C4-2B (cell line): Measurements from ENCODE around the gene TPK1.

ENCODE experiments used
- ZFX ChIP-seq: fragments of 450-650 bp; IDR thresholded peaks from 2 replicates; pipeline ENCODE4 v1.6.1; 2017
- TF ChIP-seq, protein P1 (sequence below): fragments of 450-650 bp; conservative IDR thresholded peaks from 2 replicates; pipeline ENCODE4 v1.5.1; 2017; ENCODE audit warnings: mild to moderate bottlenecking

- no peak for TF ChIP-seq ZFX
- TF ChIP-seq, protein P1, sequence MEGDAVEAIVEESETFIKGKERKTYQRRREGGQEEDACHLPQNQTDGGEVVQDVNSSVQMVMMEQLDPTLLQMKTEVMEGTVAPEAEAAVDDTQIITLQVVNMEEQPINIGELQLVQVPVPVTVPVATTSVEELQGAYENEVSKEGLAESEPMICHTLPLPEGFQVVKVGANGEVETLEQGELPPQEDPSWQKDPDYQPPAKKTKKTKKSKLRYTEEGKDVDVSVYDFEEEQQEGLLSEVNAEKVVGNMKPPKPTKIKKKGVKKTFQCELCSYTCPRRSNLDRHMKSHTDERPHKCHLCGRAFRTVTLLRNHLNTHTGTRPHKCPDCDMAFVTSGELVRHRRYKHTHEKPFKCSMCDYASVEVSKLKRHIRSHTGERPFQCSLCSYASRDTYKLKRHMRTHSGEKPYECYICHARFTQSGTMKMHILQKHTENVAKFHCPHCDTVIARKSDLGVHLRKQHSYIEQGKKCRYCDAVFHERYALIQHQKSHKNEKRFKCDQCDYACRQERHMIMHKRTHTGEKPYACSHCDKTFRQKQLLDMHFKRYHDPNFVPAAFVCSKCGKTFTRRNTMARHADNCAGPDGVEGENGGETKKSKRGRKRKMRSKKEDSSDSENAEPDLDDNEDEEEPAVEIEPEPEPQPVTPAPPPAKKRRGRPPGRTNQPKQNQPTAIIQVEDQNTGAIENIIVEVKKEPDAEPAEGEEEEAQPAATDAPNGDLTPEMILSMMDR = no peak
Measured at GRCh38 chr7:144579687-144580086, 256.2 kb downstream of the TPK1 start.
